GM12891 (cell line): ENCODE results near the gene CNTFR.

ENCODE experiments used
- POLR2A ChIP-seq: IDR thresholded peaks from 2 replicates; pipeline ENCODE4 v1.6.1; 2011; ENCODE audit warnings: low read depth, low read length, control low read depth
- POLR2AphosphoS5 ChIP-seq: IDR thresholded peaks from 2 replicates; pipeline ENCODE4 v1.6.1; 2011; ENCODE audit warnings: low read depth, low read length, control low read depth

GRCh38 chr9:34610434-34611206 lies 21.1 kb upstream of the CNTFR start:
- no peak for TF ChIP-seq POLR2AphosphoS5
- TF ChIP-seq POLR2A, result no peak
